Stimulated activated CD8-positive, alpha-beta memory T cell treated with anti-CD3 and anti-CD28 coated beads, Interleukin-15, amount 100 ng/mL, for 1 hour (primary cell): ENCODE measurements around the gene ARHGAP25.
"Not testable (repeated sequence)": the region's sequence is repeated elsewhere in the genome, so short reads cannot be mapped to it uniquely, and the experiment has no call there.

Experiments
- DNase-seq: peaks from one replicate; pipeline ENCODE4 v3.0.0-alpha.2; 2020; ENCODE audit warnings: low read depth

ARHGAP25 gene

GRCh38 chr2:68798569-68798968, 64.0 kb downstream of the ARHGAP25 start:
- no peak for DNase-seq

GRCh38 chr2:68799140-68800026, 64.8 kb downstream of the ARHGAP25 start:
- no peak for DNase-seq

- DNase-seq: no peak
These were observed 65.4 kb downstream of the ARHGAP25 start for GRCh38 chr2:68800027-68800401.

- DNase-seq: no peak
These were observed 65.9 kb downstream of the ARHGAP25 start for GRCh38 chr2:68800517-68800916.

GRCh38 chr2:68802161-68802560, 67.5 kb downstream of the ARHGAP25 start:
- not testable (repeated sequence) for DNase-seq

- no peak for DNase-seq
These were observed 70.4 kb downstream of the ARHGAP25 start for GRCh38 chr2:68805025-68805424.

GRCh38 chr2:68806511-68807109, 72.0 kb downstream of the ARHGAP25 start:
- no peak for DNase-seq

GRCh38 chr2:68807821-68808266, 73.2 kb downstream of the ARHGAP25 start:
- DNase-seq: no peak

- DNase-seq: no peak
These were observed 75.0 kb downstream of the ARHGAP25 start for GRCh38 chr2:68809324-68810240.

- no peak for DNase-seq
These were observed 76.8 kb downstream of the ARHGAP25 start for GRCh38 chr2:68811364-68811763.

GRCh38 chr2:68812251-68812650, 77.6 kb downstream of the ARHGAP25 start:
- DNase-seq: no peak

GRCh38 chr2:68813596-68813995, 79.0 kb downstream of the ARHGAP25 start:
- no peak for DNase-seq

- no peak for DNase-seq
These were observed 82.7 kb downstream of the ARHGAP25 start for GRCh38 chr2:68817306-68817705.

- no peak for DNase-seq
These were observed 84.9 kb downstream of the ARHGAP25 start for GRCh38 chr2:68819556-68819955.

- DNase-seq: no peak
These were observed 87.7 kb downstream of the ARHGAP25 start for GRCh38 chr2:68822207-68822872.

- DNase-seq: no peak
These were observed 90.2 kb downstream of the ARHGAP25 start for GRCh38 chr2:68824831-68825230.

- DNase-seq: no peak
These were observed 91.3 kb downstream of the ARHGAP25 start for GRCh38 chr2:68825866-68826265.

- no peak for DNase-seq
These were observed 93.1 kb downstream of the ARHGAP25 start for GRCh38 chr2:68827666-68828065.

GRCh38 chr2:68828887-68829708, 94.5 kb downstream of the ARHGAP25 start:
- DNase-seq: peak; percentile 41

GRCh38 chr2:68829749-68830148, 95.1 kb downstream of the ARHGAP25 start:
- no peak for DNase-seq

- no peak for DNase-seq
These were observed 97.1 kb downstream of the ARHGAP25 start for GRCh38 chr2:68831686-68832232.
